ENCODE measurements around the gene MMD.

Gene MMD

DNA sequence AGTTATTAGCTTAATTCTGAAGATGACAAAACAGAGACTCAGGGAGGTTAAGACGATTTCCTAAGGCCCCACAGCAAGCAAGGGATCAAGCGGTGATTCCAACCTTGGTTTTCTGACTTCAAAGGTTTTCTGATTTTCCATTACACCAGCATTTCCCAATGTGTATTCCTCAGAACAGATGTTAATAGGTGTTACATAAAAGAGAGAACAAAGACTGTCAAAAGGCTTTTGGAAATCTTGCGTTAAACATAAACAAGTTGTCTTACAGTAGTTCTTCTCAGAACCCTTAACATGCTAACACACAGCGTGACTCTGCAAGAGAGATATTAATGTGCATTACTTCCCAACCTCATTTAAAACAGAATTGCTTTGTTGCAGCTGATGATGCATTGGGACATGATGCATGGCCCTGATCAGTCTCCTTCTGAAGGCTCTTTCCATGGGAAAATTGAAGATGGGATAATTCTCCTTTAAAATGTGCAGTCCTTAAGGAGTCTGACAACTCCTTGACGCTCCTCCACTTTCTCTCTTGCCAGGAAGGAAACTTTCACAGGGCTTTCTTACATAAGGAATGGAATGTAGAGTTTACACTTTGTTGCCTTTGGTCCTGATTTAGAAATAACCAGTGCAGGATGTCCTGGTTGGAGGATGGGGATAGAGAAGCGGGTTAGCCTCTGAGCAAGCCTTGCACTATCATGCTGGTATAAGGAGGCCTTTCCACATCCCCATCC is 21.5 kb upstream of the MMD start:
- DNase-seq (ENCODE audit: low read depth): no peak
- no peak overlapping the region for H3K4me3 ChIP-seq (ENCODE audit: low read length)
- TF ChIP-seq, protein P1, sequence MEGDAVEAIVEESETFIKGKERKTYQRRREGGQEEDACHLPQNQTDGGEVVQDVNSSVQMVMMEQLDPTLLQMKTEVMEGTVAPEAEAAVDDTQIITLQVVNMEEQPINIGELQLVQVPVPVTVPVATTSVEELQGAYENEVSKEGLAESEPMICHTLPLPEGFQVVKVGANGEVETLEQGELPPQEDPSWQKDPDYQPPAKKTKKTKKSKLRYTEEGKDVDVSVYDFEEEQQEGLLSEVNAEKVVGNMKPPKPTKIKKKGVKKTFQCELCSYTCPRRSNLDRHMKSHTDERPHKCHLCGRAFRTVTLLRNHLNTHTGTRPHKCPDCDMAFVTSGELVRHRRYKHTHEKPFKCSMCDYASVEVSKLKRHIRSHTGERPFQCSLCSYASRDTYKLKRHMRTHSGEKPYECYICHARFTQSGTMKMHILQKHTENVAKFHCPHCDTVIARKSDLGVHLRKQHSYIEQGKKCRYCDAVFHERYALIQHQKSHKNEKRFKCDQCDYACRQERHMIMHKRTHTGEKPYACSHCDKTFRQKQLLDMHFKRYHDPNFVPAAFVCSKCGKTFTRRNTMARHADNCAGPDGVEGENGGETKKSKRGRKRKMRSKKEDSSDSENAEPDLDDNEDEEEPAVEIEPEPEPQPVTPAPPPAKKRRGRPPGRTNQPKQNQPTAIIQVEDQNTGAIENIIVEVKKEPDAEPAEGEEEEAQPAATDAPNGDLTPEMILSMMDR (IDR thresholded peaks at IDR 0.05; ENCODE audit: insufficient read depth, low read depth, low read length, missing control alignments): no peak

DNA sequence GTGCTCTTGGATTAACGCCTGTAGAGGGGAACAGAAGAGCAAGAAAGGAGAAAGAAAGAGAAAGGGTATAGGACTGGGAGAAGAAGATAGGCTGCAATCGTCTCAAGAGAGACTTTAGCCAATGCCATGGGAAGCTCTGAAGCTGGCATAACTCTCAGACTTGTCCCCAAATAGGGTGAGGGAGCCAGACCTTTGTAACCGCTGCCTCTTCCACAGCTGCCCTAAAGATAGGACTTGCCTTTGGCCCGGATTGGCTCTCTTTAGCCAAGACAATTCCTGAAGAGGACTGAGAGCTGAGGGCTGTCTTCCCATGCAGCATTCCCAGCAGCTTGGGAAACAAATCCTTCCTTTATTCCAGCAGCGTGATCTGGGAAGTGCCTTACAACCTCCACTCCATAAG is 20.8 kb upstream of the MMD start:
- no peak for DNase-seq (ENCODE audit: low read depth)
- TF ChIP-seq, protein P1 (IDR thresholded peaks at IDR 0.05; ENCODE audit: insufficient read depth, low read depth, low read length, missing control alignments): no peak
- no peak overlapping the region for H3K4me3 ChIP-seq (ENCODE audit: low read length)

DNA sequence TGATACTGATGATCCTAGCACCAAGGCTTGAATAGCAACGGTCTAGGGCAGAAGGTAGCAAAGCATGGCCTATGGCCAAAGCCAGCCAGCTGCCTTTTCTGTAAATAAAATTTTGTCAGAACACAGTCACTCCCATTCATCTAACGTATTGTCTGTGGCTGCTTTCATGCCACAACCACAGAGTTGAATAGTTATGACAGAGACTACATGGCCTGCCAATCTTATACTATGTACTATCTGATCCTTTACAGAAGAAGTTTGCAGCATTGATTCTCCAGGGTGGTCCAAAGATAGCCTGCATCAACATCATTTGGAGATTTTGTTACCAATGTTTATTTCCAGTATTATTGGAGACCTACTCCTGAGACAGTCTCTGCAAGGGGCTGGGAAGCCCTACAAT is 19.9 kb upstream of the MMD start:
- TF ChIP-seq, protein P1 (IDR thresholded peaks at IDR 0.05; ENCODE audit: insufficient read depth, low read depth, low read length, missing control alignments): no peak
- no peak for DNase-seq (ENCODE audit: low read depth)
- no peak overlapping the region for H3K4me3 ChIP-seq (ENCODE audit: low read length)

DNA sequence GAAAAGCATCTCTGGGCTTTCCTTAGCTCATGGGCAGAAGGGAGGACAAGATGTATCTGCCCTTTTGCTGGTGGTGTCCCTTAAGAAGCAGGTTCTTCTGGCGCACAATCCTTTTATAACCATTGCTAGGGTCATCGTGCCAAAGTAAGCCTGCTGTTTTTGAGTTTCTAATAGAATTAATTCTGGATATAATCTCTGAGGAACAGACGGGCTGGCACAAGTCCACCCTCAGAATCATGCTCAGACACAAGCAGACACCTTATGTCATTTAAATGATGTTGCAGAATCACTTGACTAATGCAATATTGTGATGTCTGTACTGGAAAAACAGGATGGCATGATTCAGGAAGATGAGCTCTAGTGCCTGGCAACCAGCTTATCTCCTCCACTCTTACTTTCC is 18.8 kb upstream of the MMD start:
- DNase-seq (ENCODE audit: low read depth): peak; percentile 92
- H3K4me3 ChIP-seq (ENCODE audit: low read length): no peak overlapping the region
- TF ChIP-seq, protein P1 (IDR thresholded peaks at IDR 0.05; ENCODE audit: insufficient read depth, low read depth, low read length, missing control alignments): no peak

DNA sequence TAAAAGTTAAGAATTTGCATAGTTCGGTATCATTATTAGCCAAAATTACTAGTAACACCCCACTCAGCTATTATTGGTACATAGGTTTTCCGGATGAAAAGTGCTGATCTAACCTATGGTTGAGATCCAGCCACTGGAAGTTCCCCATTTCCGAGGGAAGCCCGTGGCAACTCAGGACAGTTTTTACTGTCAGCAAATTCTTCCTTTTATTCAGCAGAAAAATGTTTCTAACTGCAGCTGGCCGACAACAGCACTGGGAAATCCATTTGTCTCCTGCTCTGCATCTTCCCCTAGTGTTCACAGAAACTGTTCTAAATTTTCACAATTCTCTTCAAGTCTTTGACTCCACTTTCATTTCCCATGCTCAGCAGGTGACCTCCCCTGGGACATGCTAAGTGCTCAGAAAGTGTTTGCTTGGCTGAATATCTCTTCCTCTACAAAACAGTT is 15.5 kb upstream of the MMD start:
- no peak for DNase-seq (ENCODE audit: low read depth)
- H3K4me3 ChIP-seq (ENCODE audit: low read length): no peak overlapping the region
- TF ChIP-seq, protein P1 (IDR thresholded peaks at IDR 0.05; ENCODE audit: insufficient read depth, low read depth, low read length, missing control alignments): no peak

DNA sequence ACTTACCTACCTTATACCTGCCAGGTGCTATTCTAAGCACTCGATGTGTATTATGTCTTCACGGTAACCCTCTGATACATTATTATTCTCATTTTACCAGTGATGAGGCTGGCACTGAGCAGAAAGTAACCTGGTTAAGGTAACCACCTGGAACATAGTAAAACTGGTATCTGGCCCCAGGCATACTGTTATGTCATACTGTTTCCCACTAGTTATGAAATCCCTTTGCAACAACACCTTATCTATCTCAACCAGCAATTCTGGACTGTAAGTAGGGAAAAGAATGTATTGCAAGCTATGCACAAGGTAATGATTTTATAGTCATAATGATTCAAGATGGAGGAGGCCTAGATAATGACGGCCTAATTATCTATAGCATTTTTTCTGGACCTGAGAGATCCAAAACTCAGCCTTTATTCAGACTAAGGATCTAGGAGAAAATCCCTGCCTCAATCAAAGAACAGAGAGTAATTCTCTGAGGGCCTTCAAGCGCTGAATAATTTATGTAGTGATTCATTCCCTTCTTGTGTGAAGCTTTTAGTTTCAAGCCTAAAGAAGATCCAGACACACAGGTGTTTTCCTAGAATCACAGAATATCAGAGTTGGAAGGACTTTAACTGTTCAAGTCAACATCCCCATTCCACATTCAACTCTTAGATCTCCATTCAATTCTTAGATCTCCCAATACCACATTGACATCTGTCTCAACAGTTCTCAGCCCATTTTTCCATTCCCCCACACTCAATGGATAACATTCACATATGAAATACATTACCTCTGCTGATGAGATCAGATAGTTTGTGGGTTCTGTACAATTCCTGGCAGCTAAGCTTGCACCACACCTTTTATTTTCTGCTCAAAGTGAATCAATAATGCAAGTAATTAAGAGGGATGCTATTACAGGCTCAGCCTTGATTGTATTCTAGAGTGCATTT is 14.9 kb upstream of the MMD start:
- DNase-seq (ENCODE audit: low read depth): peak; percentile 80
- no peak overlapping the region for H3K4me3 ChIP-seq (ENCODE audit: low read length)
- TF ChIP-seq, protein P1 (IDR thresholded peaks at IDR 0.05; ENCODE audit: insufficient read depth, low read depth, low read length, missing control alignments): no peak
